Astrocyte (in vitro differentiated cells and primary cell): Measurements from ENCODE around the gene KRTCAP2.

Experiments used
- EZH2 ChIP-seq: IDR thresholded peaks from 2 replicates; pipeline ENCODE4 v1.6.1; 2012; ENCODE audit warnings: mild to moderate bottlenecking, low read length, inconsistent platforms; ENCODE audit not compliant: insufficient read depth
- TF ChIP-seq, protein P1 (sequence below): IDR thresholded peaks from 2 replicates; pipeline ENCODE4 v1.5.1; 2011; ENCODE audit warnings: low read depth, mild to moderate bottlenecking, inconsistent platforms, low read length, moderate library complexity; ENCODE audit not compliant: insufficient read depth

- TF ChIP-seq, protein P1, sequence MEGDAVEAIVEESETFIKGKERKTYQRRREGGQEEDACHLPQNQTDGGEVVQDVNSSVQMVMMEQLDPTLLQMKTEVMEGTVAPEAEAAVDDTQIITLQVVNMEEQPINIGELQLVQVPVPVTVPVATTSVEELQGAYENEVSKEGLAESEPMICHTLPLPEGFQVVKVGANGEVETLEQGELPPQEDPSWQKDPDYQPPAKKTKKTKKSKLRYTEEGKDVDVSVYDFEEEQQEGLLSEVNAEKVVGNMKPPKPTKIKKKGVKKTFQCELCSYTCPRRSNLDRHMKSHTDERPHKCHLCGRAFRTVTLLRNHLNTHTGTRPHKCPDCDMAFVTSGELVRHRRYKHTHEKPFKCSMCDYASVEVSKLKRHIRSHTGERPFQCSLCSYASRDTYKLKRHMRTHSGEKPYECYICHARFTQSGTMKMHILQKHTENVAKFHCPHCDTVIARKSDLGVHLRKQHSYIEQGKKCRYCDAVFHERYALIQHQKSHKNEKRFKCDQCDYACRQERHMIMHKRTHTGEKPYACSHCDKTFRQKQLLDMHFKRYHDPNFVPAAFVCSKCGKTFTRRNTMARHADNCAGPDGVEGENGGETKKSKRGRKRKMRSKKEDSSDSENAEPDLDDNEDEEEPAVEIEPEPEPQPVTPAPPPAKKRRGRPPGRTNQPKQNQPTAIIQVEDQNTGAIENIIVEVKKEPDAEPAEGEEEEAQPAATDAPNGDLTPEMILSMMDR, result no peak
- TF ChIP-seq EZH2, result no peak
These were observed 23.2 kb upstream of the KRTCAP2 start for GRCh38 chr1:155196103-155196892.
